ENCODE data around the gene MED13L.

The MED13L gene

DNA sequence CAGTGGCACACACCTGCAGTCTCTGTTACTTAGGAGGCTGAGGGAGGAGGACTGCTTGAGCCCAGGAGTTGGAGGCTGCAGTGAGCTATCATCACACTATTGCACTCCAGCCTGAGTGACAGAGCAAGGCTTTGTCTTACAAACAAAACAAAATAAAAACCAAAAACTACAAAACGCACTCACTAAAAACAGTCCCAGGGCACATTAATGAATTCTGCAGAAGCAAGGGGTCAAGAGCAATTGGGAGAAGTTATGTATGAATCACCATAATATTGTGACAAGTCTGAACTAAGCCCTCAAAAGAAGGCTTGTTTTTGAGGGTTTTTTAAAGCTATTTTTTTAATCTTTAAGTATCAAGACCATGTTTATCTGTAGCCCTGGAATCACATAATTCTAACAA, 201.1 kb downstream of the MED13L start:
- DNase-seq = no peak

DNA sequence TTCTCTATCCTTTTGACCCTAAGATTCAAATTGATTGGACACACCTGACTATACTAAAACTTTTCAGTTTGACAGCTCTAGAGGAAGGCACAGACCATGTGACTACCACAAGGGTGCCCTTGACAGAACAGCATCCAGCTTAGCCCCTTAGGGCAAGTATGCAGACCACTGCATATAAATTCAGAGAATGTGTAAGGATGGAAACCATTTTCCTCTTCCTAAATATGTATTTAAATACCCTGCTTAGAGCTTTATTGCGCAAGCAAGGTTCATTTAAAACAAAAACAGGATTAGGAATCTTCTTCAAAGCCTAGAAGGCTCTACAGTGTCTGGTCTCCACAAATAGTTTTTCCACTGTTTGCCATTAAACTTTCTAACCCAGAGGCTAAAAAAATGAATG, 202.8 kb downstream of the MED13L start:
- no peak for DNase-seq

DNA sequence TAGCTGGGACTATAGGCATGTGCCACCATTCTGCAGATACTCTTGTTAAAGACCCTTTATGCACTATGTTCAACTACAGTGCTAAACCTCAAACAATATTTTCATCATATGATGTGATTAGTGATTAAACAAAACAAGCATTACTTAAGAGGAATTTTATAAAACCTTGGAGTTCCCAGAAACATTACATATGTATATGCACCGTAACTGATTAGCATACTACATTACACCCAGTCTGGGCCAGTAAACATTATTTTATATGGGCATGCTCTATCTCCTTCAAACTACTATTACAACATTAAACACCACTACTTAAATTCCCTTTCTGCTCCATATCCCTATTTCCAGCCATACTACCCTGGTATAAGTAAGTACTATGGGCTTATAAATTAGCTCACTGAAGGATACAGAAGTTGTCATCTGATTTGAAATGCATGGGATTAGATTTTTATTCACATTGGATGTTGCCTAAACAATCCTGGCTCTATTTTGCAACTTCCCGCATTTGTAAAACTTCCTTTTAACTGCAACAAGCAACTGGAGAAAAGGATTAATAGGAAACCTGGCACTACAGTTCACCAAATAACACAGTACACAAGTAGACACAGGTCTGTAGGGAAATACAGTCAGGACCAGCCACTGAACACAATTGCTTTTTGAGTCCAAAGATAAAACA, 205.8 kb downstream of the MED13L start:
- no peak for DNase-seq

DNA sequence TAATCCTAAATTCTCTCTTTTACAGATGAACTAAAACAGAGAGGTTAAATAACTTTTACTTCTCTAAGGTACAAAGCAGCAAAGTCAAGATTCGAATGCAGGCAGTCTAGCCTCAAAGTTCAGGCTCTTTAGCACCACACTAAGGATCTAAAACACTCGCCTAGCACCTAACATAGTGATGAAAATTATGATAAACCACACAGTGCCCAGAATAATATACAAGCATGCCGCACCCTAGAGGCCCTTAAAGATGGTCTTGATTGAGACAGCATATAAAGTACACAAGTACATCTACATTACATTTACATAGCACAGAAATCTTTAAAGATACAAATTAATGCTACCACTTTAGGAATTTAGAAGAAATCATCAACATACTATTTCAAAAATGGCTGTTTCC, 207.0 kb downstream of the MED13L start:
- DNase-seq = no peak

DNA sequence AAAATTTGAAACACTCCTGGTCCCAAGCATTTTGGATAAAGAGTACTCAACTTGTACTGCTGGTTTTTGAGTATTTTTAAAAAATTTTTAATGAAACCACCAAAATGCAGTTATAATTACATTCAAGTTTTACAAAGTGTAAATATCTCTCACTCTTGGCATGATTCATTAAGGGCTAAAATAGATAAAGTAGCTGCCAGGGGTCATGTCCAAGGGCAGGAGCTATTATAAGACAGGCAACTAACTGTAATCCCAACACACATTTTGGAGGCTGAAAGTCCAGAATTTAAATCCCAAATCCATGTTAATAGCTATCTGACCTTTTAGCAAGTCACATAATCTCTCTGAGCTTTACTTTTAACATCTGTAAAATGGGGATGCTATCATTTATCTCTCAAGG, 207.6 kb downstream of the MED13L start:
- DNase-seq = no peak

DNA sequence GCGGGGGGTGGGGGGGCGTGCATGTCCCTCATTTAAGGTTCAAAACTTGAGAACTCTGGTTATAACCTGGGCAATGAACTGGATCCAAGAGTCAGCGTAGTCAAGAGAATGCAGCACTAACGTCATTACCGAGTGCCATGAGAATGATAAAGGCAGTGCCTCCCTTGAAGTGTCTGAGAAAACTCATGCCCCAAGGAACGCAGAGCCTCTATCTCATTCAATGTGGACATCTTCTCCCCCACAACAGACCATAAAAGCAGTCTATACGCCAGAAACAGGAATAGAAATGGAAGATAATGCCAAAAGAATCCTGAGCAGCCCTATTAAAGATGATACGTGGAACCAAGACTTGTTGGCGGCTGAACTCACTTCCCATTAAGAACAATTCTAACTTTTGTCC, 208.6 kb downstream of the MED13L start:
- DNase-seq = no peak

DNA sequence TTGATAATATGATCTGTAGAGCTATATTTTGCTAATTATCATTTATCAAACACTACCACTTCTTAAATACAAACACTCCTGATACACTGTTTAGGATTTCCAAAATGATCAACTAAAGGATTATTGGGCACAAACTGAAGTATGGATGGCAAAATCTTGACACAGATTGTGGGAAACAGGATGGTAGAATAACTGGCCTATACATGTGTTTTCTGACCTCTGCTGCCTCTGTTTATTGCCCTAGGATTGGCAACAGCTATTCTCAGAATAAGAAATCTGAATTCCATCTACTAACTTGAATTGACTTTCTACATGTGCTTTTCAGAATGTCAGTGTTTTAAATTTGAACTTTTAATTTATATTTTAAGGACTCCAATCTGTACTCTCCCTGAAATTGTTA, 209.1 kb downstream of the MED13L start:
- DNase-seq = no peak

DNA sequence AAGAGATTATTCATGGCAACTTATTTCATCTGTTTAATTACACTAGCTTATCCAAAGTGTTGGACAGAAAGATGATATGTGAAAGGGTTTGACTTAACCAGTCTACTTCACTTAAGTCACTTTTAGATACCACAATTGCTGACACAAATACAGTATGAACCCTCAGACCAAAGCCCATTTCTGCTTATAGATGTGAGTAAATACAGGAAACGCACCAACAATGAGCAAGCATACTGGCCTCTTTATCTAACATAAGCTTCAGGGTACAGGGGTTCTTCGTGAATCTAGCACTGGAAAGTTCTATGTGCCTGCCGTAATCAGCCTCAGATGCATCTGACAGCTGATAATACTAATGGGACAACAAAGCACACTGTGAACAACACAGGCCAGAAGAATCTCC, 209.6 kb downstream of the MED13L start:
- DNase-seq = no peak

DNA sequence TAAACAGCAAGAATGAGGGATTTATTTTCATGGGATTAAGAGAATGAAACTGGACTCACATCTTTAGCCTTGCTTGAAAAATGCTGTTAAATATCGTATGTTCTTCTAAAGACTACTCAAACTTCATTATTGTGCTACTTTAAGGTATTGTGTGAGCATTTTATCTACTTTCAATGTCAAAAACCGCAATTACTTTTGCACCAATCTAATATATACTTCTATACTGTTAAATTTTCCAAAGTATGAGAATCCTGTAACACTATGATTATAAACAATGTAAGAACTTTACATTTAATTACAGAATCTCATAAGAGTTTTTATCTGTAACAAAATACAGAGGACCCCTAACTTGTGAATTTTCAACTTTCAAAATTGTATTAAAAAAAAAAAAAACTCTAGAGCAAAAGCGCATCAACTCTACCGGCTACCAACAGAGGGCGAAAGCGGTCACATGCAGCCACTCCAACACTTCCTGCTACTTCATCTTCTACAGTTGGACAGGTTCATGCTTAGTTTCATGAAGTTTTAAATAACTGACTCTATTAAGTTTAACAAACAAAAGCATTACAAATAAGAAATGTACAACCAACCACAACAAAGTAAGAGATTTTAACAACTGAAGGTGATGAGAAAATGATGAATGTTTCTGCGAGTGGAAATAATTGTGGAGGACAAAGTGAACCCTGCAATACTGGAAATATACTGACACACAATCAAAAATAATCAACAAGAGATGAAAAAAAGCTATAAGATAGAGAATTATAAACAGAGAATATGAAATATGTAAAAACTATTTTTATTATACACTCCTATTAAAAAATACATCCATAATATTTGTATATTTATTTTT, 210.9 kb downstream of the MED13L start:
- DNase-seq = no peak

DNA sequence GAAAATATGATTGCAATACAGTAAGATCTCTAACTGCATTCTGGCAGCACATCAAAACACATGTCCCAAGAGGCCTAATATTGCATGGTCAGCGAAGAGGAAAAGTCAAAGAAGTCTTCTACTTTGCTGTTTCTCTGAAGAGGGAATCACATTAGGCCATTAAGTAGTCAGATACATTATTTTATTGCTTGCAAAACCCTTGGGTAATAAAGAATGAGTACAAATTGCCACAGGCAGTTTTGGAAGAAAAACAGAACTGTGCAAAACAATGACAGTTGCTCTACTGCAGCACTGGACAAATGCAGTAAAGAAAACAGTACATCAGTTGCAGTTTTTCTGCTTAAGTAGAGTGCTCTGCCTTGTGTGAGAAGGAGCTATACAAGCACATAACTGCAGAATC, 211.9 kb downstream of the MED13L start:
- no peak for DNase-seq

DNA sequence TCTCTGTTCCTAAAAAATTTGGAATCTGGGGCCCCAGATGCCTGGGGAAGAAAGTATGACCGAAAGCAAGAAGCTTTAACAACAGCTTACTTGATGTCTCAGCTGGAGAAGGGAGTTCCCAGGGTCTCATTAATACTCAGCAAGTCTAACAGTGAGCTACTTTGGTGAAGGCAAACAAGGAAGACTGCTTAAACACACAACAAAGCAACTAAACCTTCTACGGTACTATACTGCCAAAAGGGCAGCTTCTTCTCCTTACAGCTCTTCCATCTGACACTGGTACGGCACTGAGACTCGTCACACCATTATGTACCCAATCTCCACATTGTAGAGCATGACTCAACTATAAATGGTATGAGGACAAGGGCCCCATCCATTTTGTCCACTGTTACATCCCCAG, 213.0 kb downstream of the MED13L start:
- no peak for DNase-seq

DNA sequence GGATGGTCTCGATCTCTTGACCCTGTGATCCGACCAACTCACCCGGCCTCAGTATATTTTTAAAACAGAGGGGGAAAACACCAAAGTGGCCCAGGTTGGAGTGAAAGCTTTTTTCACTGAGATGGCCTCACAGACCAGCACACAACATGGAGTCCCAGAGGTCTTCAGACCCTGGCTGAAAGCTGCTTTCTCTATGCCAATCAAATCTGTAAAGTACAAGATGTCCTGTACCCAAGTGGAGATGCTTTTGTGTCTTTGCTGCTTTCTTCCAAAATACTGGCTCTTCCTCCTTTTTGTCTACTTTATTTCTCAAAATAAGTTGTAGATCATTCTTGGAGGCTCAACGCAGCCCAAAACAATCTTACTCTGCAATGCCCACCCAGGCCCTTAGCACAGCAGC, 214.8 kb downstream of the MED13L start:
- no peak for DNase-seq

DNA sequence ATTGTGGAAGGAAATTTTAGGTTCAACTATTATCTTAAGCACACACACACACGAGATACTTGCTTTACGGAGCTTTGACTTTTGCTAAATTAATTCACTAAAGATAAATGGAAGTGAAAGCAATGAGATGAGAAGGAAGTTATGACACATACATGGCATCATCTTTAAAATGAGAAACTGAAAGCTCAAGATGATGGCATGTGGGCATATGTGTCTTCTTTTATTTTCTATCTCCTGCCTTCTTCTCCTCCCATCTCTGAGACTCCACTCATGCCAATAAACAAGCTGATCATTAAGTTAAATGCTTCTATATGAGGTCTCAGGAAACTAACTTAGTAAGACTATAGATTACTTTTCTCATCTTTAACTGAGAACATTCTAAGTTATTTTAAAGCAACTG, 216.7 kb downstream of the MED13L start:
- DNase-seq = no peak

DNA sequence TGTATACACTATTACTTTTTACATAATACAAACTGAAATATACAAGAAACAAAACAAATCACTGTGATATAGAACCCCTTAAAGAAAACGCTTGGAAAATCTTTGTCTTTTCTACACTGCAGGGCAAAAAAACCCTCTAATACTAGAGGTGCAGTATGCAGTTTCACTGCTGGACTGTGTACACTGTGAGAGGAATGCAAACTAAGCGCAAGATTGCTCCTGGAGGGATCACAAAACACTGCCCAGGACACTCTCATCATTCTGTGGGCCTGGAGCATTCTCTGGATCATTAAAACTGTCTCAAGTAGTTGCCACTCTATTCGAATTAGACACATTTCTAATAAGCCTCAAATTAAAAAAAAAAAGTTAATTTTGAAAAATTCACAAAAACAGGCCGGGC, 217.6 kb downstream of the MED13L start:
- DNase-seq = no peak

DNA sequence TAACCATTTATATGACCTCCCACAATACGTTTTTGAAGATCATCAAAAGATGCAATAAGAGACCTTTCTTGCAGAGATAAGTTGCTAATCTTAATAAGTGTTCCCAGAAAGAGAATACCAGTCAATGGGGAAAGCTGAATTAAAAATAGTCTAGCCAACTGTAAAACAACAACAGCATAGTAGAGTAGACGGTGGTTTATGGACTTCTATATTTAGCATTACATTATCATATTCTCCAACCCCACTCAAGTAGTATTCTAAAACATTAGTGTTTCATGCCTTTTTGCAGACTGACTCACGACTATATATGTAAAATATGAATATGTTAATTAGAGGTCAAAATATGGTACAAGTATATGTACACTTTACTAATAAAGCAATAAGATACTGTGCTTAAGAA, 218.9 kb downstream of the MED13L start:
- DNase-seq = no peak

DNA sequence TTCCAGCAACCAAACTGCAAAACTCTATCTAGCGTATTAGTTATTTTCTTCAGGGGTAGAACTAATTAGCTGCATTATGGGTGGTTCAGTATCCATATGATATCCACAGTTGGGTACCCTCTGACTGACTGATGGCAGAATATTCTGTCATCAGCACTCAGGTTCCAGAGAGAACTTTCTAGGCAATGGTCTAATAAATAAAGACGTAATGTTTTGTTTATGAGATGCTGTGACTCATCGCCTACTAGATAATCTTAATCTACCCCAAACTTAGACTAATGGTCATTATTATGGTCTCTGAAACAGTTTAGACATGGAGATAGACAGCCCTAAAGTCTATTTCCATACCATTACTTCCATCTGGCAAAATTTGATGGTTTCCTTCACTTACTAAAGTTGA, 220.1 kb downstream of the MED13L start:
- DNase-seq = no peak

DNA sequence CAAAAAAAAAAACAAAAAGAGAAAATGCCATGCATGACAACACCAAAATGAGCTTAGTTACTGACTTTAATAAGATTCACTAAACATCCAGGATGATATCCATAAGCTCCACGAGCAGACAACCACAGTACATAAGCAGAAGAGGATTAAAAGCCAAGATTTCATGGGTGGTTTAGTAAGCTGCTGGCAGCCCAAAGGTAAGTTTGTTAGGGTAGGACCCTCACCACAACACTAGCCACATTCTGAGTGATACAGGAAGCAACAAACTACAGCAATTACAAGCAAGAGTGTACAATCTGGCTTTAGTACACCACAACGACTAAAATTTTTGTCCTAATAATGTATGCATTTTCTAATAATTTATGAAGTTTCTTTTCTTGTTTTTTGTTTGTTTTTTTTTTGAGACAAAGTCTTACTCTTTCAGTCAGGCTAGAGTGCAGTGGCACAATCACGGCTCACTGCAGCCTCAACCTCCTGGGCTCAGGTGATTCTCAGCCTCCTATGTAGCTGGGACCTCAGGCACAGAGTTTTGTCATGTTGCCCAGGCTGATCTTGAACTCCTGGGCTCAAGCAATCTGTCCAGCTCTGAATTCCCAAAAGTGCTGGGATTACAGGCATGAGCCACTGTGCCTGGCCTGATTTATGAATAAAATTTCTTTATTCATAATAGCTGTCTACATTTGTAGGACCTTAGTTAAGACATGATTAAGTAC, 221.4 kb downstream of the MED13L start:
- DNase-seq = no peak

DNA sequence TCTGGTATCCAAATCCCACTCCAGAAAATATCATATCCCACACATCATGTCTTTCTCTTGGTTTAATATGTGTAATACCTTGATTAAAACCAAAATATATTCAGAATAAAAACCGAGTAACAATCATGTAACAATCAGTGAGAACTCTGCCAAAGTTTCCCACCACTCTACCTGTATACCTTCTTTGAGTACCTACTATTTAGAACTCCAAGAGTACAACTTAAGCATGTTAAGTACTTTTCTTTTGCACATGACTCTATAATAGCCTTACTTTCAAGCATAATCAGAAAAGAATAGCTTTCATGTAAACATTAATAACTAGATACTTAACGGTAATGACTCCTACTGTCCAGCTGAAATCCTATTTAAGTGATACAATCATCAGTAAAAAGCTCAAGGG, 223.2 kb downstream of the MED13L start:
- no peak for DNase-seq

DNA sequence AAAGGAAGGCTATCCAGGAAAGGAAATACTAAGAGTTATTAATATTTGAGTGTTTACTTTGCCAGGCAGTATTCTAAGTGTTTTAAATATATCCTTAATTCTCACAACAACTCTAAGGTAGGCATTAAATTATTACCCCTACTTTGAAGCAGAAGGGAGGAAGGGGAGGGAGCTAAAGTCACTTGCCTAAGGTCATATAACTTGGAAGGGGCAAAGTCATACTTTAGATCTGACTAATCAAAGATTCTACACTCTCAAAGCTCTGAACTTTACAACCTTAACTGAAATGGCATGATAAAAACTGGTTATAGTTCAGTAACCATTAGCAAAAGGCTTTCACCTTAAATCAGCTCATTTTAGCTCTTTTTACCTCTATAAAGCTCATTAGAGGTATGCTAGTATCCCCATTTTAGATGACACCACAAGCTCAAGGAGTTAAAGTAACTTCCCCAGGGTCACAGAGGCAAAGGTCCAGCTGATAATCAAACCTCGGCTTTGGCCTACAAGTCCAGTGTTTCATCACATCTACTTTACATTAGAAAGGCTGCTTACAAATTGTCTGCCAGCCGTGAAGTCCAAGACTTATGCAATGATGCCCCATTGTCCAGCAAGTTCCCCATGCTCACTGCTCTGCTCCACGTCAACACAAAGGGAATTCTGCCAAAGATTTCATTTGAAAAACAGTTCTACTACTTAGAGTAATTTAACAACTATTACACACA, 223.9 kb downstream of the MED13L start:
- DNase-seq = no peak

DNA sequence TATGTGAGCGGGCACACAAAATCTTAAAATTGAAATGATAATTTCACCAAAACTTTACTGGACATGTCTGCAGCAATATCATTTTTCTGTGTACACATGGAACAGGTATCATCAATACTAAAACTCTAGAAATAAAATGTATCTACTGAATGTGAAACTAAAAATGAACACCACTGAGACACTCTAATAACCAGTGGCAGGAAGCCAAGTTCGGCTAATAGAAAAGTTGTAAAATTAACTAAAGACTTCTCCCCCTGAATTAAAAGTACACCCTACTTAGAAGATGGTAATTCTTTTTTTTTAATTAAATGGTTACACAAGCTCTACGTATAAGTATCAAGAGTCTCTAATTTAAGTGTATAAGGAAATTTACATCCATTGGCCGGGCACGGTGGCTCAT, 227.2 kb downstream of the MED13L start:
- no peak for DNase-seq

DNA sequence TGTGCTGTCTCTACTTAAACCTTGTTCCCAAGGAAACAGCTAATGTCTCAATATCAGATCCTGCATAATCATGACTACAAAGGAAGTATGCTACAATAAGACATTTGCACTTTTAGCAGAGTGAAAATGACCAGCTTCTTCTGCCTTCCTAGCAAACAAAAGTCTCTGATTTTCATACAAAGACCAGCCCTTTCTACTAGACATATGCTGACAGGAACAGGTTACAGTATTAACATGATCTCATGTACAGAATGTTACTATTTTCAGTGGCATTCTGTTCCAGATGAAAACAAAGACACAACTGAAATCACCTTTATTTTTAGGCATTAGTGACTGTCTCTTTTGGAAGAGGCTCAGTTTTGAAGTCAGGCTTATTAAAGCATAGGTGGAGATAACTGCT, 228.6 kb downstream of the MED13L start:
- no peak for DNase-seq

DNA sequence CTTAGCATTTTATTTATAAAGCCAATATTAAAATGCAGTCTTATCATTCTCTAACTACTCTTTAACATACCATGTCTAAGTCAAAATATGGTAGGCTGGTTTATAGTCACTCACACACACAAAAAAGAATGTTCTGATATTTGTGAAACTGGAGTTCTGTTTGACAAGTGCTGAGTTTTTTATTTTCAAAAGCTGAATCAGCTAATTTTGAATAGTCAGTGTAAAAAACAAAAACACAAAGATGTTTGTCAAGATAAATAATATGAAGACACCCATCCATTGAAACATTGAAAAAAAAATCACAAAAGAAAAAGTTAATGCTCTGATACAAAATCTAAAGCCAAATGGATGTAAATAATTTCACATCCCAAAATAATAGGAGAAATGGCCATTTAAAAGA, 231.5 kb downstream of the MED13L start:
- no peak for DNase-seq

DNA sequence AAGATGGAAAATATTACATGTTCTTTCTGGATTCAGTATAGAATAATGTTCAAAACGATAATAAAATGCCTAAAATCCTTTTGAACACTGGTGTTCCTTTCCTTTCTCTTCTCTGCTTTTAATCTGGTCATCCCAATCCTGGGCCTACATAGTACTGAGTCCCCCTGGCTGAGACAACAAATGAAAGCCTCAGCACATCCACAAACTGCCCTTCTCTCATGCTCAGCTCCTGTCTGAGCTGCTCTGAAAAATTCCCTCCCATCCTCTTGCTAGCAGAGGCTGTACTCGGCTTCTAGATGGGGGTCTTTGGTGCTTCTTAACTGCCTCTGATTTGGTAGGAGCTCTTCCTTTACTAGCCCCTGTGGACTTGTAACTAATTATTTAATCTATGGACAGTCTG, 232.3 kb downstream of the MED13L start:
- no peak for DNase-seq

All from COR-L47 (cell line).